Measurements from ENCODE around the gene PDZD8. TPM values are rescaled to one million over a fixed set of nuclear protein-coding genes. Genes with fewer than 3 reads are reported as not detected.

Gene PDZD8
- total and polyA plus RNA-seq, 9 donors = 8.0 to 49.6 (median 35.6) TPM

DNA sequence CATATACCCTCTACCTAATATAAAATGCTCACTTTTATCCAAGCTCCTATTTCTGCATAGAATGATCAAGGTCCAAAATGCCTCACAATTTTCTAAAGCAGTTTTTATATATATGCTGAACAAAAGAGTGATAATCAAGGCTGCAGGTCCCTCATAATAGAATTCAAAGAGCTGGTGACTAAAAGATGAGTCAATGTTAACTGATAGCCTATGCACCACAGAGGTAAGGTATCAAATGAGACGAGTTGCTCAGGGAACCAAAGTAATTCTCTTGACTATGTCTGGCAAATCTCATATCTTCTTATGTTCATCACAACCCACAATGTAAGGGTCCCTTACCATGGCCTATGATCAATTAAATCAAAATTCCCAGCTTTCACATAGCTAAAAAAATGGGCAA lies 15.2 kb downstream of the PDZD8 start:
- DNase-seq = no peak
- no peak overlapping the region for H3K4me3 ChIP-seq
- H3K9me3 ChIP-seq = no peaks in the 10 kb centered on the region
- peaks cover 6% of the 10 kb centered on the region for H3K4me1 ChIP-seq (ENCODE audit: insufficient read depth)
- H3K27me3 ChIP-seq = no peaks in the 10 kb centered on the region
- intact Hi-C loops (cut with DNase I) = no loop called here
- 71 to 86% (median 74%) methylated on average over 1 of the region's 1 CpG for WGBS, 3 donors
- no peak overlapping the region for H3K27ac ChIP-seq
- TF ChIP-seq, protein P1, sequence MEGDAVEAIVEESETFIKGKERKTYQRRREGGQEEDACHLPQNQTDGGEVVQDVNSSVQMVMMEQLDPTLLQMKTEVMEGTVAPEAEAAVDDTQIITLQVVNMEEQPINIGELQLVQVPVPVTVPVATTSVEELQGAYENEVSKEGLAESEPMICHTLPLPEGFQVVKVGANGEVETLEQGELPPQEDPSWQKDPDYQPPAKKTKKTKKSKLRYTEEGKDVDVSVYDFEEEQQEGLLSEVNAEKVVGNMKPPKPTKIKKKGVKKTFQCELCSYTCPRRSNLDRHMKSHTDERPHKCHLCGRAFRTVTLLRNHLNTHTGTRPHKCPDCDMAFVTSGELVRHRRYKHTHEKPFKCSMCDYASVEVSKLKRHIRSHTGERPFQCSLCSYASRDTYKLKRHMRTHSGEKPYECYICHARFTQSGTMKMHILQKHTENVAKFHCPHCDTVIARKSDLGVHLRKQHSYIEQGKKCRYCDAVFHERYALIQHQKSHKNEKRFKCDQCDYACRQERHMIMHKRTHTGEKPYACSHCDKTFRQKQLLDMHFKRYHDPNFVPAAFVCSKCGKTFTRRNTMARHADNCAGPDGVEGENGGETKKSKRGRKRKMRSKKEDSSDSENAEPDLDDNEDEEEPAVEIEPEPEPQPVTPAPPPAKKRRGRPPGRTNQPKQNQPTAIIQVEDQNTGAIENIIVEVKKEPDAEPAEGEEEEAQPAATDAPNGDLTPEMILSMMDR (IDR thresholded peaks at IDR 0.05) = no peak
- TF ChIP-seq EP300 (IDR thresholded peaks at IDR 0.05) = no peak
- no peak for TF ChIP-seq POLR2A (IDR thresholded peaks at IDR 0.05)
- H3K36me3 ChIP-seq = no peaks in the 10 kb centered on the region

DNA sequence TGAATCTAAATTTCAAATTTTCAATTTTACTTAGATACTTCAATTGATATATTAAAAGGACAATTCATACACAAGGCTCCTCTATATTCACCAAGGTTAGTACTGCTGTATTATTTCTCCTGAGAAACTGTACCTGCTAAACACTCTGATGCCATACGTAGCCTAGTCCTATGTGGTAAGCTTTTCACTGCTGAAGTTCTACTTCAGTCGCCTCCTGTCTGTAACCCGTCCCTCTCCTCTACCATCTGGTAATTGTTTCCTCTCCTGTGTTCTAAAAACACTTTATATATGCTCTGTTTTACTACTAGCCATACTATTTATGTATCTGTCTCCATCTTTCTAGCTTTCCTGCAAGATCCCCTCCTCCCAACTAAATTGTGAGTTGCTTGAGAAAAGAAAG lies 20.2 kb downstream of the PDZD8 start:
- Histone ChIP-seq H3K27ac (no peak overlapping the region), H3K36me3 (no peaks in the 10 kb centered on the region), H3K9me3 (no peaks in the 10 kb centered on the region), H3K4me3 (no peak overlapping the region), H3K4me1 (ENCODE audit: insufficient read depth) (peaks cover 6% of the 10 kb centered on the region), H3K27me3 (no peaks in the 10 kb centered on the region)
- DNase-seq = no peak
- intact Hi-C loops (cut with DNase I) = no loop called here
- 78 to 87% (median 80%) methylated on average over 3 of the region's 3 CpGs for WGBS, 3 donors
- TF ChIP-seq EP300 (IDR thresholded peaks at IDR 0.05) = no peak
- no peak for TF ChIP-seq POLR2A (IDR thresholded peaks at IDR 0.05)
- TF ChIP-seq, protein P1 (IDR thresholded peaks at IDR 0.05) = no peak

DNA sequence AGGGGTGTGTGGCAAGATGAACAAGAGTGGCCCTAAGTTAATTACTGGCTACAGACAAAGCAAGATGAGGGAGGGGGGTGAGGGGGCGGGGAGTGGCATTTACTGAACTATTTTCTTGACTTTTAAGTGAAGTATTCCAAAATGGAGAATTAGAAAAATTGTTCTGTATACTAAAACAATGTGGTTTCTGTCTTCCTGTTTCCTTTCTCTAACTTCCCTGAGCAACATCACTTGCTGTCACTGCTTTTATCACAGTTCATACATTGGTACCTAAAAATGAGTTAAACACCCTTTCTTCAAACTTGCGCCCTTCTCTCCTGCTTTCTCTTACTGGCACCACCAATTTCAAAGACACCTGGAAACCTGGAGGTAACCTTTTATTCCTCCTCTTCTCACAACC lies 21.6 kb downstream of the PDZD8 start:
- H3K27ac ChIP-seq = no peak overlapping the region
- H3K36me3 ChIP-seq = no peaks in the 10 kb centered on the region
- H3K27me3 ChIP-seq = no peaks in the 10 kb centered on the region
- DNase-seq = no peak
- intact Hi-C loops (cut with DNase I) = no loop called here
- peaks cover 5% of the 10 kb centered on the region for H3K4me1 ChIP-seq (ENCODE audit: insufficient read depth)
- H3K9me3 ChIP-seq = no peaks in the 10 kb centered on the region
- H3K4me3 ChIP-seq = no peak overlapping the region
- 88 to 93% (median 92%) methylated on average over 2 of the region's 2 CpGs for WGBS, 3 donors
- TF ChIP-seq EP300 (IDR thresholded peaks at IDR 0.05) = no peak
- no peak for TF ChIP-seq POLR2A (IDR thresholded peaks at IDR 0.05)

DNA sequence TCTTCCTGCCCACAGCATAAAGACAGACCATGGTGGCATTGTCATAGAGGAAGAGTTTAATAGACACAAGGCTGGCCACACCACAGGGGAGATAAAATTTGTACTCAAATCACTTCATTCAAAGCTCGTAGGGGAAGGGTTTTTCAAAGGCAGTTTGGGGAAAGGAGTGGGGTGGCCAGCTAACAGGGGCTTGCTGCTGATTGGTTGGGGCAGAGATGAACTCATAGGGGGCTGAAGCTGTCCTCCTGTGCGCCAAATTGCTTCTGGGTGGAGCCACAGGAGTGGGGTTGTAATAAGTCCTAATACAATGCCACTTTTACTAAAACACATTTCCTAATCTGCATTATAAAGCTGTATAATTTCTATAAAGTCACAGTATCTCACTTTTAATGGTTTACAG lies 22.5 kb downstream of the PDZD8 start:
- no peak for DNase-seq
- Histone ChIP-seq H3K9me3 (no peaks in the 10 kb centered on the region), H3K36me3 (no peaks in the 10 kb centered on the region), H3K27ac (no peak overlapping the region), H3K4me3 (no peak overlapping the region), H3K27me3 (no peaks in the 10 kb centered on the region), H3K4me1 (ENCODE audit: insufficient read depth) (peaks cover 5% of the 10 kb centered on the region)
- 91 to 98% (median 93%) methylated on average over 2 of the region's 2 CpGs for WGBS, 3 donors
- TF ChIP-seq, protein P1 (IDR thresholded peaks at IDR 0.05) = no peak
- no peak for TF ChIP-seq POLR2A (IDR thresholded peaks at IDR 0.05)
- intact Hi-C loops (cut with DNase I) = no loop called here

DNA sequence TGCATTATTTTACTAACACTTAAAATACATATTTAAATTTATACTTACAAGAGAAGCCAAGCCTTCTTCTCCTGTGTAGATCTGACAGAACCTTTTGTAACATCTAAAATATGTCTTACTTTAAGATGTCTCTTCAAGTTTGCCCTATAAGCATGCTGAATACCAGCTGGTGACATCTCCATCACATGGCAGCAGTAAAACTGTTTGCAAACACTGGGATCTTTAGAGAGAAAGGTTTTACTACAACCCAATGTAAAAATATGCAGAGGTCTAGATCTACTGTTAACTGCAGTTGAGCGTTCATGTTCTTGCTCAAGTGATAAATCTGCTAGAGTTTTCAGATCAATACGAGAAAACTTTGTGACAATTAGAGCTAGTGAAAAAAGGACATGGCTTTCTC lies 23.2 kb downstream of the PDZD8 start:
- WGBS, 3 donors = 90 to 94% (median 93%) methylated on average over 2 of the region's 2 CpGs
- DNase-seq = no peak
- Histone ChIP-seq H3K36me3 (no peaks in the 10 kb centered on the region), H3K27ac (no peak overlapping the region), H3K27me3 (no peaks in the 10 kb centered on the region), H3K4me1 (ENCODE audit: insufficient read depth) (peaks cover 4% of the 10 kb centered on the region), H3K9me3 (no peaks in the 10 kb centered on the region), H3K4me3 (no peak overlapping the region)
- TF ChIP-seq, protein P1 (IDR thresholded peaks at IDR 0.05) = no peak
- TF ChIP-seq POLR2A (IDR thresholded peaks at IDR 0.05) (no peak), EP300 (IDR thresholded peaks at IDR 0.05) (no peak)
- intact Hi-C loops (cut with DNase I) = no loop called here
